ENCODE results near the gene CPS1.

The CPS1 gene

DNA sequence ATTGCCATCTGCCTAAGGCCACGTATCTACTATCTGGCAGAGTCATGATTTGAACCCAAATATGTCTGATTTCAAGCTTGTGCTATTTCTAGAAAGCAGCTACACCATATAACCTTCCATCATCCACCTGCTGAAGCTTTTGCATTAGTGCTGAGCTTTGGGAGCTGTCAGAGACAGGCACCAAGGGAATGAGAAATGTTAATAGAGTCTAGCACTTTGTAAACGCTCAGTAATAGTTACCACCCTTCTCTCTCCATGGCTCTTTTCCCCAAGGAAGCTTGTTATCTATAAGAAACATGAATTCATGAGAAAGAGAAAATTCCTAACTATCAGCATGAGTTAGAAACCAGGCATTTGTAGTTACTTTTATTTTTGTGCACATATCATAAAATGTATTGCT is 151.5 kb downstream of the CPS1 start:
- no peak for DNase-seq

DNA sequence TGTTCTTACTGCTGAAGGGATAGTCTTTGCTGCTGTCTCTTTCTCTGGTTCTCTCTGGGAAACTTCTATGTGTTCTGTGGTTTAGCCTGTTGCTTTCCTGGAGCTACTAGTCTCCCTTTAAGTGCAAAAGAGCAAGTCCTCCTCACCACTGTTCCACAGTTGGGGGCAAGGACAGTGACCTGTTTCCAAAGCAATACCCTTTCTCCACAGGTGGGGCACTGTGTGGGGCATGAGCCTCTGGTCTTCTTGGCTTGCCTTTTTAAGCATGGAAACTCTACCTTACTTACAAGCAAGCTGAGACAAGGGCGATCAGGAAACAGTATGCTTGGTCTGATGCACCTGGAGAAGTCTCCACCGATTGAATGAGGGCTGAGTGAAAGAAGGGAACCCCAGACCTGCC is 156.7 kb downstream of the CPS1 start:
- DNase-seq: no peak

DNA sequence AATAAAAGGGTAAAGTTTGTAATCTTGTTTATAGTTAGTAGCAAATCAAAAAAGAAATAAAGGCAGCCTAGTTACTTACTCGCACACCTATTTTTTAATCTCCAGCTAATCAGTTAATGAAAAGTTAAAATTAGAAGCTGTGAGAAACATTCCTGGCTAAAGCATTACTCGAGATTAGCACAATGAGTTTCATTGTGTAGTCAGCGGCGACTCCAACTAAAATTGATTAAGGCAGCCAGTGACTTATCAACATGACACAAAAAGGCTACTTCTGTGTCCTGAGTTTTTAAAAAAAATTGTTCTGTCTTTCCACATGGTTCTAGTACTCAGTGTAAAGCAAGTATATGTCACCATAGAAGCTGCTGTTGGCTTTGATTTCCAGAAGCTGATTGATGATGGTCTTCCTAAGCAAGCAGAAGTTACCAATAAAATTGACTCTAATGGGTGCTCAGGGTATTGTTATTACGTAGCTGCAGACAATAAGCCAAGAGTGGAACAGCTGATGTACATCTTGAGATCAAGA is 159.2 kb downstream of the CPS1 start:
- DNase-seq: no peak

DNA sequence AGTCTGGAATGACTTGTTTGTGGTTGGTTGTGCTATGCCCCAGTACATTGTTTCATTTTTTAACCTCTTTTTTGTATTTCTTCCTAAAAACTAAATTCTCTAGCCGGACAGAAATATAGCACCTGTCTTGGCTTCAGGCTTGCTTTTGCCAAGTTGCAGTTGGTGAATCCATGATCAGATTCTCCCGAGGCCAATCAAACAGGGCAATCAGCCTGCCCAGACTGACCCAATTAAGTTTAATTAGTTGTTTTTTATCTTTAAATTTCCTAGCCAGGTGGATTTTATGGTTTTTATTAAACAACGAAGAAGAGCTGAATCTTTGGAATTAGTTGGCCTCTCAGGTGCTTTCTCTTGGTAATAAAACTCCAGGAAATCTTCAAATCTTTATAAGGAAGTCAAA is 162.1 kb downstream of the CPS1 start:
- no peak for DNase-seq

DNA sequence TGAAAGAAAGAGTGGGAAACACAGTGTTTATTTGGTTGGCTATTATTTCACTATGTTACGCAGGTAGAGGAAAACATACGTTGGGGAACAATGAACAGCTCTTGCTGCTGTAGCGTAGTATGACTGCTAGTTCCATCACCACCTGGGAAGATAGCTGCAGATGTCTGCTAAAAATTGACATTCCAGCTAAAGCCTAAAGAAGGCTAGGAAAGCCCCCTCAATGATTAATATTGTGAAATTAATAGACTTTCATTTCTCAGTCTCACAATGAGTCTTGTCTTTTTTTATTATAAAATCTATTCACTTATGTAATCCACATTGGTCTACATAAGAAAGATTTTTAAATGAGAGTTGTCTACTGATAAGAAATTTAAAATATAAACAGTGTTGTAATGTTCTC is 165.7 kb downstream of the CPS1 start:
- no peak for DNase-seq

DNA sequence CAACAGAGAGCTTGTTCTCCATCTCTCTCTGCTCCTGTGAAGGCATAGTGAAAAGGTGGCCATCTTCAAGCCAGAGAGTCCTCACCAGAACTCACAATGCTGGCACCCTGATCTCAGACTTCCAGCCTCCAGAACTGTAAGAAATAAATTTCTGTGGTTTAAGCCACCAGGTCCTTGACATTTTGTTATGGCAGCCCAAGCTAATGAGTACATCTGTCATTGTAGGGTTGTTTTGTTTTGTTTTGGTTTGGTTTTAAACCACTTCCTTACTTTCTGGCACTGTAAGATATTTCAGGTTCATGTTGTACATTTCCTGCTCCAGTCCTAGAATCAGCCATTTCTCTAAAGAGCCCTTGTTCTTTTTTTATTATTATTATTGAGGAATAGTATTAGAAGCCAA is 171.2 kb downstream of the CPS1 start:
- no peak for DNase-seq
